CD1c-positive myeloid dendritic cell (primary cell): ENCODE results near the gene RAB1A.
A peak's percentile ranks its signal among the peaks of the same experiment; 100 is the strongest.

ENCODE experiments used
- DNase-seq: peaks from one replicate; pipeline ENCODE4 v3.0.0-alpha.2; 2016; ENCODE audit errors: extremely low spot score

RAB1A gene

GRCh38 chr2:65093211-65093610 is 36.7 kb downstream of the RAB1A start:
- DNase-seq, result no peak

DNA sequence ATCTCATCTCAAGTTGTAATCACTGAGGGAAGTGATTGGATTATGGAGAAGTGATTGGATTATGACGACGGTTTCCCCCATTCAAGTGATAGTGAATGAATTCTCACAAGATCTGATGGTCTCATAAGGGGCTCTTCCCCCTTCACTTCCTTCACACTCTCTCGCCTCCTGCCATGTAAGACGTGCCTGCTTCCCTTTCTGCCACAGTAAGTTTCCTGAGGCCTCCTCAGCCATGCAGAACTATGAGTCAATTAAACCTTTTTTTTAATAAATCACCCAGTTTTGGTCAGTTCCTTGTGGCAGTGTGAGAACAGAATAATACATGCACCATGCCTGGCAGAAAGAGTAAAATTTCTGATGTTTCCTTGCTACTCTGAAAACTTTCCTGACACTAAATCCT is 37.1 kb downstream of the RAB1A start:
- DNase-seq, result peak; percentile 18

DNA sequence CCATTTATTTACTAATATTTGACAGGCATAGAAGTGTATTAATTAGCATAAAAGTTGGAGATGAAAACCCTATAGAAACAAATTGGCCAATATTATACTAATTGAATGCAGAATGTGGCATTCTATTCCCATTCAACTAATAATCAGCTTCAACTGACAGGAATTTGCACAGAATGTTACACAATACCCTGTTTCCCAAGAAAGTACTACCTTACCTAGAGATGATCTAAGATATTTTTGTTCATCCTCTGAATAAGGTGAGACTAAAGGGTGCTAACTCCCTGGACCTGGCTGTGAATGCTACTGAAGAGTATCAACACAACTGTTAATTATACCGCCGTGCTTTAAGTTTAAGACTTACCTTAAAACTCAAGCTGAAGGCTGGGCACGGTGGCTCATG is 44.8 kb downstream of the RAB1A start:
- no peak for DNase-seq

- peak; percentile 52 for DNase-seq
These were observed 48.6 kb downstream of the RAB1A start for GRCh38 chr2:65081232-65081685.

DNA sequence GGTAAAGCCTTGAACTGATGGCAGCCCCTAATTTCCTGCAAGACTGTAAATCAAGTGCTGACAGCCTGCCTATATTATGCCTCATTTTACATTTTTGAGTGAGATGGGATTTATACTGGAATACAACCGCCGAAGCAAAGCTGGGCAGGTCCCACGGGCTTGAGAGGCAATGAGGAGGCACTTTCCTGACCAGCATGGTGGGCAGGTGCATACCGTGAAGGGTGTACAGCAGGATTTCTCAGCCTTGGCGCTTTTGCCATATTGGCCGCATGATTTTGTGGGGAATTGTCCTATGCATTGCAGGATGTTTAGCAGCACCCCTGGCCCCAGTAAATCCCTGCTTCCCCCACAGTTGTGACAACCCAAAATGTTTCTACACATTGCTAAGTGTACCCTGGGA is 50.9 kb downstream of the RAB1A start:
- DNase-seq, result no peak

DNA sequence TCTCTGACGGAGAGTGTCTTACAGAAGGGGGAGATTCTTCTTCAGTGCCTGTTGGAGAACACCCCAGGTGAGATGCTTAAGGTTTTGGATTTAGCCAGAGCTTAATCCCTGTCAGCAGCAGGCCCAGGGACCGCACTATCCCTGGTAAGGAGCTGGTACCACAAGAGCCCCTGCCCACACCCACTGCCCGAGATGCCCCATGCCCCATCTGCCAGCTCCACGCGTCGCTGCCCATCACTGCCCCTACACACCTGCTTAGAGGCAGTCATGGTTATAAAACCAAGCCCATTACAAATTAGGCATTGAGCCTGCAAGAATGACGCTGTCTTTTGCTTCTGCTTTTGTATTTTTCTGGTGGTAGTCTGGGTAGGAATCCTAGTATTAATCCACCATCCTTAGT is 52.0 kb downstream of the RAB1A start:
- DNase-seq, result no peak

DNA sequence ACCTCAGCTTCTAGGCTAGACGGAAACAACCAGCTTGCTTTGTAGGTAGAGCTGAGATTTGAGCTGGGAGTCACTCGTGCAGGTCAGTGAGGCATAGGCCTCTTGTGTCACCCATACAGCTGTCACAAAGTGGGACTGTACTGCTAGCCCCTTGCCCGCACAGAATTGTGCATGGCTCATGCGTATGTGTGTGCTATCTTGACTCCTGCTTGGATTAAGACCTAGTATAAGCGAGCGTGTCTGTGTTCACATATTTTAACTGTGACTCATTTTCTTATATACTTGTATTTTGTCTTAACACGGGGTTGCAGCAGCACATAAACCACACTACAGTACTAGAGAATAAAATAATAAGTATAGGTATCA is 53.6 kb downstream of the RAB1A start:
- no peak for DNase-seq

DNA sequence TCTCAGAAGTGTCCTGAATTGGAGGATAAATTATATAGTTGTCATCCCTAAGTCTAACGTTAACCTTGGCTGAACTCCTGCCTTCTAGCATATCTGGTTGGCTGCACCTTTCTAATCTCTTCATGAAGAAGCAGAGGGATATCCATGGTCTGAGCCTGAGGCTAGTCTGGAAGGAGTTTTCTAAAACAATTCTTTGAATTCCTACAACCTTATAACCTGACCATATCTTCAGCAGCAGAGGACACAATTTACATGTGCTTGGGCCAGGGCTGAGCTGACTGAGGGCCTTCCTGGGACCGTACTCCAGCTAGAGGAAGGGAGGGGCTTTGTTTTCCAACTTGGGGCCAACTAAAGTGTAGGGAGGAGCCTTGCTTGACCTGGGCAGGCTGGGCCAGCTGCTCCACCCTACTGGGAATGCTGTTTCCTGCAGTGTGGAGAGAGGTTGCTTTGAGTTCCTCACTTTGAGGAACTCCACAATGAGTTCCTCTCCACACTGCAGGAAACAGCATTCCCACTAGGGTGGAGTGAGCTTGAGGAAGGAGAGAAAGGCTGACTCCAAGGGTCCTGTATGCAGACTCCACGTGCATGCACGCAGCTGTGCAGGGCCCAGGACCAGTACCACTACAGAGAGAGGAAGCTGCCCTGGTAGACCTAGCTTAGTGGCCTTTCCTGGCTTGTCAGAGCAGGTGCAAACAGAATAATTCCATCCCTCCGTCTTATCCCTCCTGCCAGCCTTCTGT is 54.1 kb downstream of the RAB1A start:
- peak; percentile 14 for DNase-seq

DNA sequence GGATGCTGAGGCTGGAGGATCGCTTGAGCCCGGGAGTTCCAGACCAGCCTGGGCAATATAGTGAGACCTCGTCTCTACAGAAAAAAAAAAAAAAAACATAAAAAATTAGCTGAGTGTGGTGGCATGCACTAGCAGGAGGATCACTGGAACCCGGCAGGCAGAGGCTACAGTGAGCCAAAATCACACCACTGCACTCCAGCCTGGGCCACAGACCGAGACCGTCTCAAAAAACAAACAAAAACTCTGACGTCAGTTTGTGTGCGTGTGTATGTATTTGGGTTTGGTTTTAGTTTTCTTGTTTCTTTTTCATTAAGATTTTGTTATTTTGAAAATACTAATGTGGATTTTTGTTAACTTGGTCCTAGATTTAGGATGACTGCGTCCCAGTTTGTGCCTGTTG is 54.7 kb downstream of the RAB1A start:
- DNase-seq, result no peak

- DNase-seq, result no peak
These were observed 55.9 kb downstream of the RAB1A start for GRCh38 chr2:65073879-65074565.

GRCh38 chr2:65072181-65072970 is 57.5 kb downstream of the RAB1A start:
- no peak for DNase-seq

DNA sequence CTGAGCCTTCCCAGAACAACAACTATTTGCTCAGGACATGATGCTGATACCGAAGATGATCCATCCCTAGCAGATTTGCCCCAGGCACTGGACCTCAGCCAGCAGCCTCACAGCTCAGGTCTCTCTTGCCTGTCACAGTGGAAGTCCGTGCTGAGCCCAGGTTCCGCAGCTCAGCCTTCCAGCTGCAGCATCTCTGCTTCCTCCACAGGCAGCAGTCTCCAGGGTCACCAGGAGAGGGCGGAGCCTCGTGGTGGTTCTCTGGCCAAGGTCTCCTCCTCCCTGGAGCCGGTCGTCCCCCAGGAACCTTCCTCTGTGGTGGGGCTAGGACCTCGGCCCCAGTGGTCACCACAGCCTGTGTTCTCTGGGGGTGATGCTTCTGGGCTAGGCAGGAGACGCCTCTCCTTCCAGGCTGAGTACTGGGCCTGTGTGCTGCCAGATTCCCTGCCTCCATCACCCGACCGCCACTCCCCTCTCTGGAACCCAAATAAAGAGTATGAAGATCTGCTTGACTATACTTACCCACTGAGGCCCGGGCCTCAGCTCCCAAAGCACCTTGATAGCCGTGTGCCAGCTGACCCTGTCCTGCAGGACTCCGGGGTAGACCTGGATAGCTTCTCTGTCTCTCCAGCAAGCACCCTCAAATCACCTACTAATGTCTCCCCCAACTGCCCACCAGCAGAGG is 58.3 kb downstream of the RAB1A start:
- DNase-seq, result no peak

DNA sequence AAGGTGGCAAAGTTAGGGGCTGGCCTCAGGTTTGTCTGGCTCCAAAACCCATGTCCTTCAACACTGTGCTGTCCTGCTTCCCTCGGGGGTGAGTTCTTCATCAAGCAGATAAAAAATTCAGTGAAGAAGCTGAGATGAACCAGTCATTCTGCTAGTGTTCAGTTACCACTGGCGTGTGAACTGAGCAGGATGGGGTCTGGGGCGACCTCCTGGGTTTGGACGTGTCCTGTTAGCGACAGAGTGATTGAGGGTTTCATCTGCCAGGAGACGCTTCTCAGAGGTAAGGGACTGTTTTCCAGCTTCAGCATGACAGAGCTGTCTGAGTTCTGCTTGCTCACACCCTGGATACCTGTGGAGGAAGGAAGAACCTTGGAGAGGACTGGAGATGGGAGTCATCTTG is 59.0 kb downstream of the RAB1A start:
- no peak for DNase-seq

DNA sequence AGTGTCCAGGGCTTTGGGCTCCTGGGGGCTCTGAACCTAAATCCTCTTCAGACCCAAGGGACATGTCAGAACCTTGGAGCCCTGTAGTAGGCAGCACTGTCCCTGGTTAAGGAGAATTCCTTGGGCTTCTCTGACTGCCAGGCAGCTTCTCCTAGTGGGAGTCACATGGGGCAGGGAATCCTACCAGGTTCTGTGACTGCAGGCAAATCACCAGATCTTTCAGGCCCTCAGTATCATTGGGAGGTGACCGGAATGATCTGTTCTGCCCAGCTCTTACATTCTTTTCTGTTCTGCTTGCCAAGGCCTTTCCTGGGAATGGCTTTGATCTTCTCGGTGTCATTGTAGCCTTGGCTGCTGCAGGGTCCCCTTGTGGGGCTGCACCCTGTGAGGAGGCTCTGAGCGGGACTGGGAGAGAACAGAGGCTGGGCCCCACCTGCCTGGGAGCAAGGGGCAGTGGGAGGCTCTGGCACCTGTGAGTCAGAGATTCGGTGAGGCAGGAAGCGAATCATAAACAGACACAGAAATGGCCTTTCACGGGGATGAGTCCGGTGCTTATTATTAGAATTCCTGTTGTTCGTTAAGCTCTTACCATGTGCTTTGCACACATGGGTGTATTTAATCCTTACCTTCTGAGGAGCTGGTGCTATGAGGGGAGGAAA is 59.6 kb downstream of the RAB1A start:
- no peak for DNase-seq

DNA sequence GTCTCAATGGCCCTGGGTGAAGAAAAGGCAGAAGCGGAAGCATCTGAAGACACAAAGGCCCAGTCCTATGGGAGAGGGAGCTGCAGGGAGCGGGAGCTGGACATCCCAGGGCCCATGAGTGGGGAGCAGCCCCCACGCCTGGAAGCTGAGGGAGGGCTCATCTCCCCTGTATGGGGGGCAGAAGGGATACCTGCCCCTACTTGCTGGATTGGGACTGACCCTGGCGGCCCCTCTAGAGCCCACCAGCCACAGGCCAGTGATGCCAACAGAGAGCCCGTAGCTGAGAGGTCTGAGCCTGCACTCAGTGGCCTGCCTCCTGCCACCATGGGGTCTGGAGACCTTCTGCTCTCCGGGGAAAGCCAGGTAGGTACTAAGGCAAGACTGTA is 60.5 kb downstream of the RAB1A start:
- DNase-seq, result no peak

DNA sequence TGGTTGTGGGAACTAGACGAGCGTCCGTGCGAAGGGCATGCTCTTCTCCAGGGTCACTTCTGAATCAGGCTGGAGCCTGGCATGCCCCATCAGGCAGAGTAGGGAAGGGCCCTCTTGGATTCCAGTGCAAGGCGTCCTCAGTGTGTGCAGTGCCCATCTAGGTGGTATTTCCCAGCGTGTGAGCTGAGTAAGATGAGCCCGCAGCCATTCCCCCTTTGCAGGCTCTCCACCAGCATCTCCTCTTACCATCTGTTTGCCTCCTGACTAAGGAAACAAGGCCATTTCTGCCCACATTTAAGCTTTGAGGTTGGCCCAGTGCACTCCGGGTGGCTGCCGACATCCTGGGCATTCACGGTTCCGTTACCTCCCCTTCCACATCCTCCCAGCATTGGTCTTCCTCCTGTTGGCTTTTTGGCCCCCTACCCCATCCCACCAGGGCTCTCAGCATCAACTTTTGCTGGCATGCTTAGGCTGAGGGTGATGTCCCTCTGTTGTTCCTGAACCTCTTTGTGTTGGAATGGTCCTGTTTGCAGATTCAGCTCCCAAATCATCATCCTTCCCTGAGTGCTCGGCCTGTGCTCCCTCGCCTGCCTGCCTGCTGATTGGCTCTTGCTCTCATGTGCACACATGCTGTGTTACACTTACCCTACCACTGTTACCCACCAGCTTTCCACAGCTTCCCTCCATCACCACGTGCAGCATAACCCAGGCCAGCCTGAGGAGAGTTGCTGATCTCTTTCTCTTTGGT is 61.9 kb downstream of the RAB1A start:
- DNase-seq, result no peak

DNA sequence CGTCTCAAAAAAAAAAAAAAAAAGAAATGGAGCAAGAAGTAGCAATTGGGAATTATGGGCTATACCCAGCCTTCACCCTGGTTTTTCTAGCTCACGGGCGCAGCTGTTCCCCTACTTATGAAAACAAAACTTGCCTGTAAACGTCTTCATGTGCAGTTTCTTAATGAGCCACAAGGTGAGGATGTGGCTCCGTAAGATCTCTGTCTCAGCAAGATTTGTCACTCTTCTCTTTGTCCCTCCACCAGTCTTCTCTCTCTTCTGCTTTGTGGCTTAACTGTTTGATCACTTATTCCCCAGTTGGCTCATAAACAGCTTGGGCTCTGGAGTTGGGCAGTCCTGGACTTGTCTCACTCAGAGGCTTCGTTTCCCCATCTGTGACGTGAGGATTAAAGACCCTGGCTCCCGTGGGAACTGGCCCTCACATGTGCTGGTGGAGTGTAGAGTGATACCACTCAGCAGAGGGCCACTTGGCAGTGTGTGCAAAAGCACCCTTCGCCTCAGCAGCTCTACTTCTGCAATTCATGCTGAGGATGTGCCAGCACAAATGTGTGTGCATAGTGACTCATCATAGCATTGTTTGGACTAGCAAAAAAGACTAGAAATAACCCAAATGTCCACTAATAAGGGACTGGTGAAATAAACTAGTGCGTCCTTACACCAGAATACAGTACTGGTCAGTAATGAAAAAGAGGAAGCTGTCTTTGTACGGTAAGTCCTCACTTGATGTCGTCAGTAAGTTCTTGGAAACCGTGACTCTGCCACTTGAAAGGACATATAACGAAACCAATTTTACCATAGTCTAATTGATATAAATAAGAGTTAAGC is 65.0 kb downstream of the RAB1A start:
- peak; percentile 94 for DNase-seq

GRCh38 chr2:65062843-65063825 is 66.8 kb downstream of the RAB1A start:
- DNase-seq, result peak; percentile 78

DNA sequence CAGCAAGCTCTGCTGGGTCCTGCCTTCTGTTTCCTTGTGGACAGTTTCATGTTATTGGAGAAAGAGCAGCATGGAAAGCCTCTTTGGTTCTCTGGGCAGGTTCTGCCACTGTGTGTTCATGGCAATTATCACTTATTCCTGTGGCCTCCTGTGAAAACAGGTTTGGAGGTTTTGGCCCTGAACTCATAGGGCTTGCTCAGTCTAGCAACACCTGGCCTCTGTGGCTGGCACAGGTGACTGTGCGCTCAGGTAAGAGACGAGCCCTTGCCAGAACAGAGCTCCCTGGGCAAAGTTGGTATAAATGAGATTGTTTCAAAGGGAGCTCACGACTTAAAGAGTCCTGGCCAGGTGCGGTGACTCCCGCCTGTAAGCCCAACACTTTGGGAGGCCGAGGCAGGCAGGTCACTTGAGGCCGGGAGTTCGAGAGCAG is 68.0 kb downstream of the RAB1A start:
- no peak for DNase-seq
